Measurements from ENCODE around the gene PRRC1.

DNA sequence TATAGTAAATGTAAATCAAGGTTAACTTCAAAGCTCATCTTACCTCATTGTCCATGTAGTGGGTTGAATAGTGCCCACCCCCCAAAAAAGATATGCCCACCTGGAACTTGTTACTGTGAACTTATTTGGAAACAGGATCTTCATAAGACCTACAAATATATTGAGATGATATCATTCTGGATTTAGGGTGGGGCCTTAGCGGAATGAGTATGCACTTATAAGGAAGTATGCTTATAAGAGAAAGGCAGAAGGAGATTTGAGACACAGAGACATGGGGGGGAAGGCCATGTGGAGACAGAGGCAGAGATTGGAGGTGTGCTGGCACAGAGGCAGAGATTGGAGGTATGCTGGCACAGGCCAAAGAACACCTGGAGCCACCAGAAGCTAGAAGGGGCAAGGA is 2.6 kb upstream of the PRRC1 start:
- no peak for TF ChIP-seq FOXA1 (IDR thresholded peaks at IDR 0.05)
- no peak for TF ChIP-seq MAX (IDR thresholded peaks at IDR 0.05)

Measured in liver (tissue), 1 donor.